ENCODE data around the gene IL23A.

GRCh38 chr12:56382611-56383010 lies 43.9 kb downstream of the IL23A start:
- TF ChIP-seq, protein P1, sequence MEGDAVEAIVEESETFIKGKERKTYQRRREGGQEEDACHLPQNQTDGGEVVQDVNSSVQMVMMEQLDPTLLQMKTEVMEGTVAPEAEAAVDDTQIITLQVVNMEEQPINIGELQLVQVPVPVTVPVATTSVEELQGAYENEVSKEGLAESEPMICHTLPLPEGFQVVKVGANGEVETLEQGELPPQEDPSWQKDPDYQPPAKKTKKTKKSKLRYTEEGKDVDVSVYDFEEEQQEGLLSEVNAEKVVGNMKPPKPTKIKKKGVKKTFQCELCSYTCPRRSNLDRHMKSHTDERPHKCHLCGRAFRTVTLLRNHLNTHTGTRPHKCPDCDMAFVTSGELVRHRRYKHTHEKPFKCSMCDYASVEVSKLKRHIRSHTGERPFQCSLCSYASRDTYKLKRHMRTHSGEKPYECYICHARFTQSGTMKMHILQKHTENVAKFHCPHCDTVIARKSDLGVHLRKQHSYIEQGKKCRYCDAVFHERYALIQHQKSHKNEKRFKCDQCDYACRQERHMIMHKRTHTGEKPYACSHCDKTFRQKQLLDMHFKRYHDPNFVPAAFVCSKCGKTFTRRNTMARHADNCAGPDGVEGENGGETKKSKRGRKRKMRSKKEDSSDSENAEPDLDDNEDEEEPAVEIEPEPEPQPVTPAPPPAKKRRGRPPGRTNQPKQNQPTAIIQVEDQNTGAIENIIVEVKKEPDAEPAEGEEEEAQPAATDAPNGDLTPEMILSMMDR (IDR thresholded peaks at IDR 0.05): no peak
- TF ChIP-seq EZH2phosphoT487 (IDR thresholded peaks at IDR 0.05) (no peak), EZH2 (IDR thresholded peaks at IDR 0.05) (no peak)

All from neural progenitor cell (in vitro differentiated cells).